Karpas-422 (cell line): ENCODE results near the gene GCK. TPM values are rescaled to one million over a fixed set of nuclear protein-coding genes. Genes with fewer than 3 reads are reported as not detected.

Source experiments
- DNase-seq: peaks from one replicate; pipeline ENCODE4 v3.0.0-alpha.2; 2015
- H2AFZ ChIP-seq: fragments of 200-600 bp; sonication (generic); 2 replicates; pipeline ENCODE4 v1.6.1; 2014; ENCODE audit warnings: antibody characterized with exemption, low read length, mixed read lengths
- H3K27ac ChIP-seq: fragments of 200-600 bp; sonication (generic); 2 replicates; pipeline ENCODE4 v1.5.1; 2014; ENCODE audit warnings: mild to moderate bottlenecking, low read length, moderate library complexity
- H3K27me3 ChIP-seq: fragments of 200-600 bp; sonication (generic); 2 replicates; pipeline ENCODE4 v1.6.1; 2014; ENCODE audit warnings: low read length, mixed read lengths
- H3K36me3 ChIP-seq: fragments of 200-600 bp; sonication (generic); 2 replicates; pipeline ENCODE4 v1.6.1; 2014; ENCODE audit warnings: low read length, mixed read lengths; ENCODE audit not compliant: insufficient read depth
- H3K4me1 ChIP-seq: fragments of 200-600 bp; sonication (generic); 2 replicates; pipeline ENCODE4 v1.6.1; 2014; ENCODE audit warnings: mild to moderate bottlenecking, low read length, mixed read lengths
- H3K4me2 ChIP-seq: fragments of 200-600 bp; sonication (generic); 2 replicates; pipeline ENCODE4 v1.6.1; 2014; ENCODE audit warnings: low read length, low read depth, mild to moderate bottlenecking; ENCODE audit not compliant: poor library complexity, severe bottlenecking
- H3K4me3 ChIP-seq: fragments of 200-600 bp; sonication (generic); 2 replicates; pipeline ENCODE4 v1.5.1; 2014; ENCODE audit warnings: mild to moderate bottlenecking, antibody characterized with exemption, low read length, mixed read lengths
- H3K79me2 ChIP-seq: fragments of 200-600 bp; sonication (generic); 2 replicates; pipeline ENCODE4 v1.6.1; 2014; ENCODE audit warnings: mild to moderate bottlenecking, low read length, mixed read lengths
- H3K9ac ChIP-seq: fragments of 200-600 bp; sonication (generic); 2 replicates; pipeline ENCODE4 v1.6.0; 2014; ENCODE audit warnings: low read length
- H3K9me2 ChIP-seq: fragments of 200-600 bp; sonication (generic), shearing (Covaris generic); replicated peaks from 2 replicates; pipeline ENCODE4 v1.6.0; 2014; ENCODE audit warnings: mild to moderate bottlenecking, low read length, moderate library complexity; ENCODE audit not compliant: insufficient read depth
- H3K9me3 ChIP-seq: fragments of 300-700, 200-600 bp; sonication (generic); 2 replicates; pipeline ENCODE4 v1.6.1; 2014; ENCODE audit warnings: low read length, mixed read lengths
- H4K20me1 ChIP-seq: fragments of 200-600 bp; sonication (generic); 2 replicates; pipeline ENCODE4 v1.6.1; 2014; ENCODE audit warnings: mild to moderate bottlenecking, antibody characterized with exemption, low read length, low read depth; ENCODE audit not compliant: insufficient read depth
- total RNA-seq: library from RNA; depleted of rRNA; stranded (reverse); fragments of >200 nt; shearing (Covaris generic); gene quantifications from 2 replicates; pipeline ENCODE4 v1.2.3, GENCODE V29; 2014; ENCODE audit warnings: low replicate concordance

Gene GCK
- total RNA-seq, 1 experiment from 2014 or later, result not detected

- no peak overlapping the region for H2AFZ ChIP-seq
- H3K79me2 ChIP-seq, result no peaks in the 10 kb centered on the region
- H3K36me3 ChIP-seq, result no peaks in the 10 kb centered on the region
- H3K9ac ChIP-seq, result no peak overlapping the region
- no peak overlapping the region for H3K27ac ChIP-seq
- peak; percentile 67 for DNase-seq
- peaks cover 2% of the 10 kb centered on the region; the same call in 1 of the 2 replicates for H3K4me1 ChIP-seq
- H3K4me3 ChIP-seq, result no peak overlapping the region
- no peaks in the 10 kb centered on the region for H3K9me2 ChIP-seq
- H3K27me3 ChIP-seq, result no peaks in the 10 kb centered on the region
- no peak overlapping the region for H3K4me2 ChIP-seq
- no peaks in the 10 kb centered on the region for H4K20me1 ChIP-seq
- no peaks in the 10 kb centered on the region for H3K9me3 ChIP-seq
Observed at GRCh38 chr7:44193011-44193802, 4.0 kb upstream of the GCK start.

DNA sequence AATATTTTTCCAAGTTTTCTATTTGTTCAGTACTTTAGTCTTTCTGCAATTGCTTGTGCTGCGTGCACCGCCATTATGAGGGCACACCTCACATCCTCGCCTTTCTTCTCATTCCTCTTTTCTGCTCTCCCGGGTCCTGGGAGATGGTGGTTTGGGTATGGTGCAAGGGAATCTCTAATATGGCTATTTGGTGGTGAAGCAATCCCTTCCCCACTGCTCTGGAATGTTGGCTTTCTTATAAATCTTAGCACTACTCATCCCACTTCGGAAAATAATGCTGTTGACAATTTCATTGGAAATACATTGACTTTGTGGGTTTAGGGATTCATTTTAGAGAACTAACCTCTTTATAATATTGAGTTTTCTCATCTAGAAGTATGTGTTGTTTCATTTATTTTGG is 1.9 kb upstream of the GCK start:
- Histone ChIP-seq H3K4me2 (no peak overlapping the region), H3K4me1 (no peaks in the 10 kb centered on the region), H3K27me3 (no peaks in the 10 kb centered on the region), H3K79me2 (no peaks in the 10 kb centered on the region), H3K36me3 (no peaks in the 10 kb centered on the region), H3K4me3 (no peak overlapping the region), H3K9me2 (no peaks in the 10 kb centered on the region), H3K27ac (no peak overlapping the region), H3K9ac (no peak overlapping the region), H3K9me3 (no peaks in the 10 kb centered on the region), H4K20me1 (no peaks in the 10 kb centered on the region), H2AFZ (no peak overlapping the region)
- DNase-seq, result no peak

GRCh38 chr7:44189993-44190872 is 994 bp upstream of the GCK start:
- Histone ChIP-seq H3K4me1 (no peaks in the 10 kb centered on the region), H3K27ac (no peak overlapping the region), H3K27me3 (no peaks in the 10 kb centered on the region), H3K4me3 (no peak overlapping the region), H3K36me3 (no peaks in the 10 kb centered on the region), H3K9me3 (no peaks in the 10 kb centered on the region), H2AFZ (no peak overlapping the region), H3K9ac (no peak overlapping the region), H3K79me2 (no peaks in the 10 kb centered on the region), H3K9me2 (no peaks in the 10 kb centered on the region), H4K20me1 (no peaks in the 10 kb centered on the region), H3K4me2 (no peak overlapping the region)
- DNase-seq, result no peak

GRCh38 chr7:44188480-44189225 is 586 bp downstream of the GCK start:
- Histone ChIP-seq H3K9ac (no peak overlapping the region), H2AFZ (no peak overlapping the region), H3K27ac (no peak overlapping the region), H3K4me1 (no peaks in the 10 kb centered on the region), H3K9me2 (no peaks in the 10 kb centered on the region), H4K20me1 (no peaks in the 10 kb centered on the region), H3K27me3 (no peaks in the 10 kb centered on the region), H3K79me2 (no peaks in the 10 kb centered on the region), H3K4me3 (no peak overlapping the region), H3K9me3 (no peaks in the 10 kb centered on the region), H3K4me2 (no peak overlapping the region), H3K36me3 (no peaks in the 10 kb centered on the region)
- no peak for DNase-seq

DNA sequence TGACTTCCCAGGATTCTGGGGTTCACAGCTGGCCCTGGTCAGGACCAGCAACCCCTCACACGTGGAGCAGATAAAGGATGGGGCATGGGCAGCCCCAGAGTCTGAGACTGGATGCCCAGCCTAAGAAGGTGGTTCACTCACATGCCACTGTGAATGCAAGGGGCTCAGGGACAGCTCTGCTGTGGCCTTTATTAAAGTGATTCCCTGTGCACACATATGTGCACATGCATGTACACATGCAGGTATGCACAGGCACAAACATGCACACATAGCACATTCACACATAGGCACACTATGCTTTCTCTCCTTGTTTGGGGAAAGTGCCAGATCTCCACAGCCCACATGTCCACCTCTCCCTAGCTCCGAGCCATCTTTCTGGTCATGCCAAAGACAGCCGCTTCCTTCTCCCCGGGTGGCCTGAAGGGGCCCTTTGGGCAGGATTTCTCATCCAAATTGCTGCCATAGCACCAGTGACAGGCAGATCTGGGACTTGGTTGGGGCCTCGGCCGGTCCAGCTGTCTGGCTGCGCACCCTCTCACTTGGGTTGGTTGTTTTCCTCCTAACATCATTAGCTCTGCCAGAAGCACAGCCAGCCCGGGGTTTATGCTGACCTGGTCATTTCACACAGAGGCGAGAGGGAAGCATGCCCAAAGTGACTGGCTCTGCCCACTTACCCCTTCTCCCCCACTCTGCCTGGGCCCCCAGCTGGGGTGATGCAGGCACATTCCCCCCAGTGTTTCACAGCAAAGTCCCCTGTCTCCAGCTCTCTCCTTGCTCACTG is 1.4 kb downstream of the GCK start:
- Histone ChIP-seq H3K4me3 (no peak overlapping the region), H3K4me1 (no peaks in the 10 kb centered on the region), H2AFZ (no peak overlapping the region), H3K27ac (no peak overlapping the region), H3K4me2 (no peak overlapping the region), H3K9me2 (no peaks in the 10 kb centered on the region), H3K79me2 (no peaks in the 10 kb centered on the region), H3K36me3 (no peaks in the 10 kb centered on the region), H3K27me3 (no peaks in the 10 kb centered on the region), H3K9ac (no peak overlapping the region), H4K20me1 (no peaks in the 10 kb centered on the region), H3K9me3 (no peaks in the 10 kb centered on the region)
- no peak for DNase-seq

- Histone ChIP-seq H3K36me3 (no peaks in the 10 kb centered on the region), H3K9me3 (no peaks in the 10 kb centered on the region), H3K9ac (no peak overlapping the region), H3K4me1 (no peaks in the 10 kb centered on the region), H3K4me2 (no peak overlapping the region), H3K9me2 (no peaks in the 10 kb centered on the region), H3K27me3 (no peaks in the 10 kb centered on the region), H2AFZ (no peak overlapping the region), H4K20me1 (no peaks in the 10 kb centered on the region), H3K27ac (no peak overlapping the region), H3K79me2 (no peaks in the 10 kb centered on the region), H3K4me3 (no peak overlapping the region)
- no peak for DNase-seq
Observed at GRCh38 chr7:44186736-44187135, 2.5 kb downstream of the GCK start.

GRCh38 chr7:44185729-44186128 is 3.5 kb downstream of the GCK start:
- no peak for DNase-seq
- Histone ChIP-seq H3K79me2 (no peaks in the 10 kb centered on the region), H4K20me1 (no peaks in the 10 kb centered on the region), H3K4me1 (no peaks in the 10 kb centered on the region), H3K27me3 (peaks cover 3% of the 10 kb centered on the region; the same call in 1 of the 2 replicates), H3K36me3 (no peaks in the 10 kb centered on the region), H3K9me2 (no peaks in the 10 kb centered on the region), H3K27ac (no peak overlapping the region), H3K9ac (no peak overlapping the region), H3K4me2 (no peak overlapping the region), H3K9me3 (no peaks in the 10 kb centered on the region), H3K4me3 (no peak overlapping the region), H2AFZ (no peak overlapping the region)
